HuH-7 (cell line): Measurements from ENCODE around the gene PPP6R2.

Source experiments
- DNase-seq: peaks from one replicate; pipeline ENCODE4 v3.0.0; 2011; ENCODE audit warnings: low spot score

PPP6R2 gene

GRCh38 chr22:50306753-50307749, 36.1 kb upstream of the PPP6R2 start, which contains the start of gene PLXNB2:
Gene PLXNB2 (minus strand): TSS chr22:50307646. CDS start chr22:50290584, 17,062 bp downstream.
- peak; percentile 92 for DNase-seq

DNA sequence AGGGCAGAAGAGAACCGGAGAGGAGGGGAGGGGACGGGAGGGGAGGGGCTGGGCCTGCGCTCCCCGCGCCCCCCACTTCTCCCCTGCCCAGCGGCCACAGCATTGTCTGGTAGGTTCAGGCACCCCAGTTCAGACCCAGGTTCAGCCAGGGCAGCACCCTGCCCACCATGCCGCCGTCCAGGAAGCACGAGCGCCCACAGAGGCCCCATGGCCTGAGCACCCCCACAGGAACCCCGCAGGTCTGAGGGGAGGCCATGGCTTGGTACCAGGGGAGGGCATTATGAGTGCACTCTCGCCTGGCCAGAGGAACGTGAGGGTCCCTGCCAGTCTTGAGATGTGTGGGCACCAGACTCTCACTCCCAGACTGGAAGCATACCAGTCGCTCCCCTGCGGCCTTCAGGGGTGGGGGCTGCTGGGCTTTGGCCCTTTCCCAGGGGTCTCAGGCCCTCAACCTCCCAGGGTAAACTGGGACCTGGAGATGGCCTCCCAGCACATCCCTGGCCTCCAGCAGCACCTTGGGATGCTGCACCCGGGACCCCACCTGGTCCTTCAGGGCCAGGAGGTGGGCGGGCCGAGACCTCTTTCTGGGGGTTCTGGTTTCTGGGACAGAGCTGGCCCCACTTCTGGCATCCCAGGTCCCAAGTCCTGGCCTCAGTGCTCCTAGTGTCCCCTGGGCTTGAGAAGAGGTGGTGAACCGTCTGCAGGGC, 35.1 kb upstream of the PPP6R2 start:
- DNase-seq: no peak

- DNase-seq: no peak
These were observed 34.6 kb upstream of the PPP6R2 start for GRCh38 chr22:50308597-50308935.

DNA sequence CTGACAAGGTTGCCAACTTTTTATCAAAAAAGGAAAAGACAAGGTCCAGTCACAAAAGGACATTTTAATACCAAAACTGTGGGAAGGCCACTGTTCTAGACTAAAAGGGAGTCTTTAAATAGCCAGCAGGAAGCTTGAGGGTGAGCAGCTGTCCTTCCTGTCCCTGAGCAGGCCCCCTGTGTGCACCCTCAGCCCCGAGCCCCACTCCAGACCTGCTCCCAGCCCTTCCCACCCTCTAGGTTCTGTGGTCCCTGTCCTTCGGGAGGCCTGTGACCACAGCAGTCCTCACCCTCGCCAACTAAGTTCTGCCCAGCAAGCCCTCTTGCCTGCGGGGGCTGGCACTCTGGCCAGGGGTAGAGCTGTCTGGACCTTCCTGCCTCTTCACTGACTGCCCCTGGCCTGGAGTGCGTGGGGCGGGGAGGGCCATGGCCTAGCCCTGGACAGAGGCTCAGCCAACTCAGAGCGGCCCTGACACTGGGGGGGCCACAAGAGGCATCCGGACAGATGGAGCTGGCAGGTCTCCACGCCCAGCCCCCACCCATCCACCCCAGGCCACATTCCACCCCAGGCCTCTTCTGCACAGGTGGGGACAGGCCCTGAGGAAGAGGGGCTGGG, 34.0 kb upstream of the PPP6R2 start:
- DNase-seq: no peak

DNA sequence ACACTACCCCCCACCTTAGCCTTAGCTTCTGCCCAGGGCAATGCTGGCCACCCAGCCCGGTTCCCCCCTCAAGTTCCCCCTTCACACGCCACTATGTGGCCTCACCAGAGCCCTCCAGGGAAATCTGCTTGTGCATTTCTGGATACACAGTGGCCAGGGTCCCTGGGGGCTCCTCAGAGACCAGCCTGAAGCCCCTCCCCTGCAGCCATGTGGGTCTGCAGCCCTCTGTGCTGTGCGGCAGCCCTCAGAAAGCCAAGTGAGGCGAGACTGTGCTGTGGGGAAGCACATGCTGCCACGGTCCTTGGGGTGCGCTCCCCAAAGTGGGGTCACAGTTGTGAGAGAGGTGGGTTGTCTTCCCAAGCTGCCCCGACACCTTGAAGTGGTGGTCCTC, 33.5 kb upstream of the PPP6R2 start:
- DNase-seq: no peak

GRCh38 chr22:50310031-50310722, 33.0 kb upstream of the PPP6R2 start:
- no peak for DNase-seq

DNA sequence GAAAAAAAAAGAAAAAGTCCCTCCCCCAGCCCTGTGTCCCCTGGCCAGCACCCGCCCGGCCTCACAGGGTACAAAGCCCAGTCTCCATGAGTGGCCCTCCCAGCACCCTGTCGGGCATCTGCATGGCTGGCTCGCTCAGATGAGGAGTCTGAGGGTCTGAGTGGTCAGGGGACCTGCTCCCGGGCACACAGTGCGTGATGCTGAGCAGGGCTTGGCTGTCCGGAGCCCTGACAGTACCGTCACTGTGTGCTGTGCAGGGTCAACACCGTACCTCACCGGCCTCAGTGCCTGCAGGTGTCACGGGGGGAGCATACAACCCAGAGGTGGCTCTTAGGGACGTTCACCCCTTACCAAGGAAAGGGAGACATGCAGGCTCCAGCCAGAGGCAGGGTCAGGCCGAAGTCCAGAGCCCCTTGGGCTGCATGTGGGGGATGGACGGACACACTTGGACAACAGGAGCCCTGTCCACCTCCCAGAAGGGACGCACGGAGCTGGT, 32.1 kb upstream of the PPP6R2 start:
- no peak for DNase-seq

DNA sequence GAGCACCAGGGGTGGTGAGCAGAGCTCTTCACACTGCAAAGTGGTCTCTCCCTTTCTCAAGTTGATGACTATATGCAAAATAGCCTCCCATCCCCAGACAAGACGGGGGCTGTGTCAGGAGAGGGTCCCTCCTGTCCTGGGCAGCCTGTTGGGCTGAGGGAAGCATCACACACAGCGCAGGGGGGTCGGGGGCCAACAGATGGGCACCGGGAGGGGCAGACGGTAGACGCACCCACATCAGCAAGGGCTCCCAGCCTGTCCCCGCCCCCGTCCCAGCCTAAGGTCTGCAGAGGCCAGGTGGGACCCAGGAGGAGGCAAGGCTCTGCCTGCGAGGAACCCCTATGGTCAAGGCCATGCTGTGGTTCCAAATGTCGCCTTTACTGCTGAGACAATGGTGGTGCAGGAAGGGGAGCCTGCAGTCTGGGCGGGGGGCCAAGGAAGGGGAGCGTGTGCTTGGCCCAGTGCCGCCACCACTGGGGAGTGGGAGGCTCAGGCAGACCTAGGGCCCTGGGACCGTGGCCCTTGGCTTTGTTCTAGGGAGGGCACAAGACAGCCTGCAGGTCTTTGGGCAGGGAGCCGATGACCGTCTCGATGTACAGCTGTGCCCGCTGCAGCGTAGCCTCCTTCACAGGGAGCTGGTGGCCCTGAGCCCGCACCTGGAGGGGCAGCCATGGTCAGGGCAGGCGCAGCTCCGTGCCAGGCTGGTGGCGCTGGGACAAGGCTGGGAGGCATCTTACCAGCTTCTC, 31.3 kb upstream of the PPP6R2 start:
- DNase-seq: no peak

- DNase-seq: no peak
These were observed 30.8 kb upstream of the PPP6R2 start for GRCh38 chr22:50312371-50312770.

DNA sequence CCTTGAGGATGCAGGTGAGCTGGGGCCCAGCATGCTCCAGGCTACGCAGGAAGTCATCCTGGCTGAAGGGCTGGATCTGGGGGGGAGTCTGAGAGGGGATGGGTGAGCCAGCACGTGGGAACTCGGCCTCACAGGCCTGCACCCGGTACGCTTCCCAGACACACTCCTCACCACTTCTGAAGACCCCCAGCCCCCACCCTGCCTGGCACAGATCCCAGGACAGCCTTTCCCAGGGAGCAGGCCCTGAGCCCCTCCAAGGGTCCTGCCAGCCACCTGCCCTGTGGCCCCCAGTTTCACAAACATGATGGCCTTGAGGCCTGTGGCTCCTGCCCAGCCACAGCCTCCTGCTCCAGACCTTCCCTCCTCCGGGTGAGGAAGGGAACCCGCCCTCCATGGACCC, 30.1 kb upstream of the PPP6R2 start:
- no peak for DNase-seq

DNA sequence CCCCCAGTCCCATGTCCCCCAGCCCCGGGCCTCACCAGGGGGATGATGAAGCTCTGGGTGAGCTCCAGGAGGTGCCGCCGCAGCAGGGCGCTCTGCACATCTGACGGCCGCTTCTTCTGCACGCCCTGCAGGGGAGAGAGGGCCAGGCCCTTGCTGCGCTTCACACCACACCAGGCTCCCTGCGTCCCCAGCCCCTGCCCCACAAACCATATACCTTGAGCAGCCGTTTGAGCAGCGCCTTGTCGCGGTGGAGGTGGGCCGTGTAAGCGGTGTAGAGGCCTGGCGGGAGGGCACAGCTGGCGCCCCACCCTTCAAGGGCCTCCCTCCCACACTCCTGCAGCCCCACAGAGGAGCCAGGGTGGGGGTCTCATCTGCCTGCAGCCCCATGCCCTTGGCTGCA, 29.5 kb upstream of the PPP6R2 start:
- DNase-seq: no peak

- DNase-seq: no peak
These were observed 29.1 kb upstream of the PPP6R2 start for GRCh38 chr22:50314081-50314454.

- no peak for DNase-seq
These were observed 28.5 kb upstream of the PPP6R2 start for GRCh38 chr22:50314455-50315288.

GRCh38 chr22:50315289-50316113, 27.6 kb upstream of the PPP6R2 start:
- no peak for DNase-seq

DNA sequence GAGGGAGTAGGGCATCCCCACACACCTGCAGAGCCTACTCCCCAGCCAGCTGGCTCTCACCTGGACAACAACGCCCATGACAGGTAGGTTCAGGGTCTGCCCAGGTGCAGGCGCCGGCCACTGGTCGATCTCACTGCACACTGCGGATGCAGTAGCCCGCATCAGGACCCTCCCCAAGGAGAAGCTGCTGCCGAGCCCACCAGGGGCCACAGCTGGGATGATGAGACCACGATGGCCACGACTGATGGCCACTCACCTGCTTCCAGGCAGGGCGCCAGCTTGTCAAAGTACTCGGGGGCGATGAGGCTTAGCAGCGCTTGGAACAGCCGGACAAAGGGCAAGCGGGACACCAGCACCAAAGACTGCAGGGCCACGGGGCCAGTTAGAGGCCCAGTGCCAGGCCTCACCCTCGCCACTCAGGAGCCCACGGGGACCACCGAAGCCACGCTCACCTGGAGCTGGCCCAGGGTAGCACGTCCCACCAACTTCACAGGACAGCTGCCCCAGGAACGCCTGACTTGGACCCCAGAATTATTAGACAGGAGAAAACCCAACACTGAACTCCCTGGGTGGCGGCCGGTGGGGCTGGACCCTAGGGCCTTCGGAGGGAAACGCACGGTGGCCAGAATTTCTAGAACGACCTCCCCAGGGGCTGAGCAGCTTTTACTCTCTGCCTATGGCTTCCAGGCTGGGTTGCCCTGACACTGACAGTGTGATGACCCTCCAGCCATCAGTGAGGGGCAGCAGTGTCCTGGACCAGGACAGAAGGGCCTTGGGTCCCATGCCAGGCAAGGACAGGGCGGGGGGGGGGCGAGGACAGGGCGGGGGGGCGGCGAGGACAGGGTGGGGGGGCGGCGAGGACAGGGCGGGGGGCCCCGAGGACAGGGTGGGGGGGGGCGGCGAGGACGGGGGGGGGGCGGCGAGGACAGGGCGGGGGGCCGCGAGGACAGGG, 26.7 kb upstream of the PPP6R2 start:
- DNase-seq: no peak

DNA sequence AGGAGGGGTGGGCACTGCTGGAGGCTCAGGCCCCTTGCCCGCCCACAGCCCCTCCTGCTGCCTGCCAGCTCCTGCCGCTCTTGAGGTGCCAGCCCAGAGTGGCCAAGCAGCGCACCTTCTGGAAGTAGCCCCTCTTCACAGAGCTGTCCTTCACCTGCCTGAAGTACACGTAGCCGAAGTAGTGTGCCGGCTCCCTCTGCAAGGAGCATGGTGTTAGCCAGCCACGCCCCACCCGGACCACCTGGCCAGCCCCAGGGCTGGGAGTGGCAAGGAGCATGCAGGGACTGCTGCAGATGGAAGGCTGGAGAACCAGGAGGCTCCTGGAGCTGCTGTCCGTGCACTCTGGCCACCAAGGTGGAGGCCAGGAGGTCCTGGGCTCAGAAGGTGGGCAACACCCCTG, 25.9 kb upstream of the PPP6R2 start:
- no peak for DNase-seq

DNA sequence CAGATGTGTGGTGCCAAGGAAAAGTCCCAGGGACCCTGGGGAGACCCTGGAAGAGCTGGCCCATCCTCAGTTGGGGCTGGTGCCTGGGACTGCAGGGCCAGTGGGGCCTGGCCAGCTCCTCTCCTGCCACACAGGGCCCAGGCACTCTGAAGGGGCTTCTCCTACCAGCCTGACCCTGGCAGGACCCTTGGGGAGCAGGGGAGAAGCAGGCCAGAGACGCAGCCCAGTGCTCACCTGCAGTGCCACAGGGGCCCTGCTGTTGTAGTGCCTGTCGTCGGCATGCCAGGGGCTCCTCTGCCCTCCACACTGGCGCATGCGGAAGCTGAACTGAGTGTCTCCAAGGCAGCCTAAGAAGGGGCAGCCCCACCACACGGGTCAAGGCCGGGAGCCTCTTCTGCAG, 25.5 kb upstream of the PPP6R2 start:
- DNase-seq: no peak

DNA sequence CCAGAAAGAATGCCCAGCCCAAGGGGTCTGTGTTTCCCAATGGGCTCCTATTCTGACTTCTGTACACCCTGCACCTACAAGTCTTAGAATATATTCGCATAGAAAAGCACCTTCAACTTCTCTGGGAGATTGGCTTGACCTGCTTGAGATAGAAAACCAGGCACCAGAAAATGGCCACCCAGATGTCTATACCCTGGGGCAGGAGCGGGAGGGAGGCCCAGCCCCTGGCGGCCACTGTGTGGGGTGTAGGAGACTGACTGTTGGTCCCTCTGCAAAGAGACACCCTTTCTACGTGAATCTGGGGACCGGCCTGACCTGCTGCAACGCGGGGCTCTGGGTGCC, 24.8 kb upstream of the PPP6R2 start:
- no peak for DNase-seq
